NCI-H446 (cell line): ENCODE results near the gene VPS13D.
"Not testable (repeated sequence)": the region's sequence is repeated elsewhere in the genome, so short reads cannot be mapped to it uniquely, and the experiment has no call there.

Experiments used
- DNase-seq, 2 experiments: peaks; one replicate each; lab custom pipeline; 2025; lab: John Stamatoyannopoulos, UW

Gene VPS13D

GRCh38 chr1:12369258-12369657, 139.4 kb downstream of the VPS13D start:
- no peak for DNase-seq

GRCh38 chr1:12370333-12370975, 140.6 kb downstream of the VPS13D start:
- DNase-seq = no peak

GRCh38 chr1:12371053-12371452, 141.2 kb downstream of the VPS13D start:
- DNase-seq = no peak

GRCh38 chr1:12372180-12372579, 142.3 kb downstream of the VPS13D start:
- no peak for DNase-seq

GRCh38 chr1:12372761-12373160, 142.9 kb downstream of the VPS13D start:
- DNase-seq = no peak

- no peak for DNase-seq
Observed at GRCh38 chr1:12375133-12375829, 145.5 kb downstream of the VPS13D start.

- no peak for DNase-seq
Observed at GRCh38 chr1:12376236-12377045, 146.6 kb downstream of the VPS13D start.

GRCh38 chr1:12380326-12381249, 150.8 kb downstream of the VPS13D start:
- no peak for DNase-seq

GRCh38 chr1:12383001-12383400, 153.2 kb downstream of the VPS13D start:
- no peak for DNase-seq

GRCh38 chr1:12383786-12384185, 154.0 kb downstream of the VPS13D start:
- DNase-seq = no peak

GRCh38 chr1:12384836-12385456, 155.1 kb downstream of the VPS13D start:
- no peak for DNase-seq

- DNase-seq = no peak
Observed at GRCh38 chr1:12386130-12386529, 156.3 kb downstream of the VPS13D start.

- no peak for DNase-seq
Observed at GRCh38 chr1:12387641-12388040, 157.8 kb downstream of the VPS13D start.

- DNase-seq = not testable (repeated sequence)
Observed at GRCh38 chr1:12390296-12390695, 160.5 kb downstream of the VPS13D start.

- DNase-seq = no peak
Observed at GRCh38 chr1:12397462-12398450, 167.9 kb downstream of the VPS13D start.

GRCh38 chr1:12398479-12398878, 168.6 kb downstream of the VPS13D start:
- DNase-seq = no peak

GRCh38 chr1:12400027-12400693, 170.3 kb downstream of the VPS13D start:
- DNase-seq = no peak

GRCh38 chr1:12402159-12402673, 172.4 kb downstream of the VPS13D start:
- DNase-seq = no peak

- DNase-seq = no peak
Observed at GRCh38 chr1:12402842-12403241, 173.0 kb downstream of the VPS13D start.
